ENCODE measurements around the gene CGB2. TPM values are rescaled to one million over a fixed set of nuclear protein-coding genes. Genes with fewer than 3 reads are reported as not detected.
A peak's percentile ranks its signal among the peaks of the same experiment; 100 is the strongest.

The CGB2 gene
- total and polyA plus RNA-seq, 9 of the 15 experiments (the other 6 are each of a cell fraction or from before 2014, with no cell fraction given): 0.22 TPM; not detected in 8

DNA sequence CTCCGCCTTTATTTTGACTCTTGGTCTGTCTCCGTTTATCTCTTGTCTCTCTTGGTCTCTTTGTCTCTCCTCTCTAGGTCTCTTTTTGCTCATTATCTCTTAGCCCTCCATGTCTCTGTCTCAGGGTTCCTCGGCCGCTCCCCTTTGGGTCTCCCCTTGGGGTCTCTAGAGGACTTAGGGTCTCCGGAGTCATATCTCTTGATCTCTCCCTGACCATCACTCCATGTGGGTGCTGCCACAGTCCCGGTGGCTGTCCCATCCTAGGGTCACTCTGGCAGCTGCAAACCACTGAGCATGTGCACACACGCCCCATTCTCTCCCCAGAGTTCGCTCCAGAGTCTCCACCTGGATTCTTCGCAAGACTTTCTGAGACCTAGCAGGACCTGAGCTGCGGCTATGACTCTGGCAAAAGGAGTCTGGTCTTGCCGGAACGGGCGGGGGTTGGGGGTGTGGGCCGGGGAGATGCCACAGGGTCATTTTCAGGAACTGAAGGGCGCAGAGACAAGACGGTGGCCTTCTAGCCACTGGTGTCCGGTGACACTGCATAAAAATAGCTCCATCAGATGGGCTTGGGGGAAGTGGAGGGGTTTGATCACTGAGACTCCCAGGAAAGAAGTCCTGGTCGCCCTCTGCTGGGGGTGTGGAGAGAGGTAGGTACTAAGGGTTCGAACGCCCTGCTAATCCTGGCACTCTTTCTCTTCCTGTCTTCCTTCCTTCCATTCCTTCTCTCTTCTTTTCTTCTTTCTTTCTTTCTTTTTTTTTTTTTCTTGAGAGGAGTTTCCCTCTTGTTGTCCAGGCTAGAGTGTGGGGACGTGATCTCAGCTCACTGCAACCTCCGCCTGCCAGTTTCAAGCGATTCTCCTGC is 42.1 kb downstream of the CGB2 start (continued):
- TF ChIP-seq, protein P1, sequence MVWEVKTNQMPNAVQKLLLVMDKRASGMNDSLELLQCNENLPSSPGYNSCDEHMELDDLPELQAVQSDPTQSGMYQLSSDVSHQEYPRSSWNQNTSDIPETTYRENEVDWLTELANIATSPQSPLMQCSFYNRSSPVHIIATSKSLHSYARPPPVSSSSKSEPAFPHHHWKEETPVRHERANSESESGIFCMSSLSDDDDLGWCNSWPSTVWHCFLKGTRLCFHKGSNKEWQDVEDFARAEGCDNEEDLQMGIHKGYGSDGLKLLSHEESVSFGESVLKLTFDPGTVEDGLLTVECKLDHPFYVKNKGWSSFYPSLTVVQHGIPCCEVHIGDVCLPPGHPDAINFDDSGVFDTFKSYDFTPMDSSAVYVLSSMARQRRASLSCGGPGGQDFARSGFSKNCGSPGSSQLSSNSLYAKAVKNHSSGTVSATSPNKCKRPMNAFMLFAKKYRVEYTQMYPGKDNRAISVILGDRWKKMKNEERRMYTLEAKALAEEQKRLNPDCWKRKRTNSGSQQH (CRISPR knock-in tag; IDR thresholded peaks at IDR 0.05): no peak
- TF ChIP-seq HNRNPLL (IDR thresholded peaks at IDR 0.05; ENCODE audit: low read depth, low read length, poor library complexity, severe bottlenecking) (no peak), SUPT5H (IDR thresholded peaks at IDR 0.05) (0 out of 2 replicates have a peak, but pooled peaks have one; percentile 27), TFAP4 (CRISPR knock-in tag; IDR thresholded peaks at IDR 0.05; ENCODE audit: borderline replicate concordance) (peak; percentile 45; the same call in 1 of the 2 replicates), RNF2 (IDR thresholded peaks at IDR 0.05) (no peak), PHB2 (IDR thresholded peaks at IDR 0.05; ENCODE audit: low read depth) (peak; percentile 50; the same call in 1 of the 2 replicates), POLR3A (IDR thresholded peaks at IDR 0.05; ENCODE audit: borderline replicate concordance, extremely low read depth, insufficient read depth, insufficient read length) (no peak), REST (IDR thresholded peaks at IDR 0.05; ENCODE audit: borderline replicate concordance) (peak; percentile 61; the same call in 1 of the 2 replicates), REST (CRISPR knock-in tag; IDR thresholded peaks at IDR 0.05; ENCODE audit: low read depth) (no peak), HIVEP1 (CRISPR knock-in tag; IDR thresholded peaks at IDR 0.05) (no peak), ZNF3 (CRISPR knock-in tag; IDR thresholded peaks at IDR 0.05) (no peak), MCM2 (IDR thresholded peaks at IDR 0.05; ENCODE audit: low read depth) (no peak), ZNF165 (CRISPR knock-in tag; IDR thresholded peaks at IDR 0.05; ENCODE audit: borderline replicate concordance) (no peak), ZNF551 (CRISPR knock-in tag; IDR thresholded peaks at IDR 0.05) (no peak), KDM5B (IDR thresholded peaks at IDR 0.05; ENCODE audit: insufficient replicate concordance, low read depth, low read length) (peak; percentile 28), ZNF707 (CRISPR knock-in tag; conservative IDR thresholded peaks at IDR 0.05) (no peak)

All from K562 (cell line).